ENCODE data around the gene PMM2.
"Not testable (repeated sequence)": the region's sequence is repeated elsewhere in the genome, so short reads cannot be mapped to it uniquely, and the experiment has no call there.

The PMM2 gene

GRCh38 chr16:8816967-8817655, 19.5 kb downstream of the PMM2 start:
- DNase-seq (ENCODE audit: low read depth in 2 of 2, low spot score in 1 of 2) = no peak

- DNase-seq (ENCODE audit: low read depth in 2 of 2, low spot score in 1 of 2) = no peak
Observed at GRCh38 chr16:8818504-8819270, 21.0 kb downstream of the PMM2 start.

- no peak for DNase-seq (ENCODE audit: low read depth in 2 of 2, low spot score in 1 of 2)
Observed at GRCh38 chr16:8819411-8820034, 21.9 kb downstream of the PMM2 start.

- no peak for DNase-seq (ENCODE audit: low read depth in 2 of 2, low spot score in 1 of 2)
Observed at GRCh38 chr16:8822403-8822802, 24.8 kb downstream of the PMM2 start.

- DNase-seq (ENCODE audit: low read depth in 2 of 2, low spot score in 1 of 2) = no peak
Observed at GRCh38 chr16:8826278-8826879, 28.7 kb downstream of the PMM2 start.

GRCh38 chr16:8828541-8829165, 31.0 kb downstream of the PMM2 start:
- no peak for DNase-seq (ENCODE audit: low read depth in 2 of 2, low spot score in 1 of 2)

GRCh38 chr16:8831450-8831849, 33.8 kb downstream of the PMM2 start:
- DNase-seq (ENCODE audit: low read depth in 2 of 2, low spot score in 1 of 2) = no peak

- no peak for DNase-seq (ENCODE audit: low read depth in 2 of 2, low spot score in 1 of 2)
Observed at GRCh38 chr16:8831871-8832716, 34.5 kb downstream of the PMM2 start.

- DNase-seq (ENCODE audit: low read depth in 2 of 2, low spot score in 1 of 2) = no peak
Observed at GRCh38 chr16:8832717-8833105, 35.1 kb downstream of the PMM2 start.

- not testable (repeated sequence) for DNase-seq (ENCODE audit: low read depth in 2 of 2, low spot score in 1 of 2)
Observed at GRCh38 chr16:8836797-8837196, 39.2 kb downstream of the PMM2 start.

GRCh38 chr16:8837594-8837993, 40.0 kb downstream of the PMM2 start:
- DNase-seq (ENCODE audit: low read depth in 2 of 2, low spot score in 1 of 2) = not testable (repeated sequence)

GRCh38 chr16:8842016-8842415, 44.4 kb downstream of the PMM2 start:
- not testable (repeated sequence) for DNase-seq (ENCODE audit: low read depth in 2 of 2, low spot score in 1 of 2)

GRCh38 chr16:8843296-8843695, 45.7 kb downstream of the PMM2 start:
- DNase-seq (ENCODE audit: low read depth in 2 of 2, low spot score in 1 of 2) = not testable (repeated sequence)

GRCh38 chr16:8845699-8846298, 48.2 kb downstream of the PMM2 start:
- DNase-seq (ENCODE audit: low read depth in 2 of 2, low spot score in 1 of 2) = no peak

- no peak for DNase-seq (ENCODE audit: low read depth in 2 of 2, low spot score in 1 of 2)
Observed at GRCh38 chr16:8846401-8846932, 48.8 kb downstream of the PMM2 start.

- no peak for DNase-seq (ENCODE audit: low read depth in 2 of 2, low spot score in 1 of 2)
Observed at GRCh38 chr16:8847145-8847544, 49.5 kb downstream of the PMM2 start.

GRCh38 chr16:8847623-8848022, 50.0 kb downstream of the PMM2 start:
- DNase-seq (ENCODE audit: low read depth in 2 of 2, low spot score in 1 of 2) = no peak

GRCh38 chr16:8848231-8848938, 50.7 kb downstream of the PMM2 start:
- DNase-seq (ENCODE audit: low read depth in 2 of 2, low spot score in 1 of 2) = no peak

- no peak for DNase-seq (ENCODE audit: low read depth in 2 of 2, low spot score in 1 of 2)
Observed at GRCh38 chr16:8848939-8849391, 51.3 kb downstream of the PMM2 start.

All from stimulated activated CD8-positive, alpha-beta memory T cell treated with anti-CD3 and anti-CD28 coated beads, Interleukin-4, amount 100 ng/mL, for 1 hour (primary cell).